ENCODE data around the gene RSPRY1.
"Not testable (repeated sequence)": the region's sequence is repeated elsewhere in the genome, so short reads cannot be mapped to it uniquely, and the experiment has no call there.

The RSPRY1 gene

DNA sequence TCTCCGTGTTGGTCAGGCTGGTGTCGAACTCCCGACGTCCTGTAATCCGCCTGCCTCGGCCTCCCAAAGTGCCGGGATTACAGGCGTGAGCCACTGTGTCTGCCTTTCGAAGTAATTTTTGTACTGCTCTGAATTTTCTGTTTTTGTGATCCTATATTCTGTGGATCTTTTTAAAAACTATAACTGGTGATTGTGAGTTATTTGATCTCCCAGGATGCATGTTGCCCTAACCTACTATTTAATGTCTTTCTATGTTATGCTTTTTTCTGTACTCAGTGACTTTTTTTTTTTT is 2.5 kb downstream of the RSPRY1 start:
- H3K9me3 ChIP-seq (ENCODE audit: control insufficient read depth, insufficient read depth, low read length), result no peaks in the 10 kb centered on the region
- no peak overlapping the region for H3K27ac ChIP-seq (ENCODE audit: low read depth, low read length)
- no peak for TF ChIP-seq CTCF (IDR thresholded peaks at IDR 0.05; ENCODE audit: low read depth, low read length, poor library complexity, severe bottlenecking)
- no peak for TF ChIP-seq EZH2phosphoT487 (IDR thresholded peaks at IDR 0.05; ENCODE audit: borderline replicate concordance, low read length)
- no peaks in the 10 kb centered on the region for H3K9me2 ChIP-seq (replicated peaks; ENCODE audit: control insufficient read depth, low read length)
- H3K36me3 ChIP-seq (ENCODE audit: control insufficient read depth, low read length), result peaks cover 9% of the 10 kb centered on the region
- peaks cover 96% of the 10 kb centered on the region for H3K79me2 ChIP-seq (ENCODE audit: control insufficient read depth, low read length)
- H3K4me3 ChIP-seq (ENCODE audit: low read length), result no peak overlapping the region
- H3K4me2 ChIP-seq (ENCODE audit: low read length), result no peak overlapping the region
- no peaks in the 10 kb centered on the region for H3K27me3 ChIP-seq (ENCODE audit: control insufficient read depth, low read length)
- no peaks in the 10 kb centered on the region for H3F3A ChIP-seq (ENCODE audit: control insufficient read depth, insufficient read depth)
- peaks cover 29% of the 10 kb centered on the region for H3K4me1 ChIP-seq (ENCODE audit: control insufficient read depth, low read length)
- 0 out of 2 replicates have a peak, but pooled peaks cover 3% of the 10 kb centered on the region for H4K20me1 ChIP-seq (ENCODE audit: control insufficient read depth, insufficient read depth, low read depth, low read length)

DNA sequence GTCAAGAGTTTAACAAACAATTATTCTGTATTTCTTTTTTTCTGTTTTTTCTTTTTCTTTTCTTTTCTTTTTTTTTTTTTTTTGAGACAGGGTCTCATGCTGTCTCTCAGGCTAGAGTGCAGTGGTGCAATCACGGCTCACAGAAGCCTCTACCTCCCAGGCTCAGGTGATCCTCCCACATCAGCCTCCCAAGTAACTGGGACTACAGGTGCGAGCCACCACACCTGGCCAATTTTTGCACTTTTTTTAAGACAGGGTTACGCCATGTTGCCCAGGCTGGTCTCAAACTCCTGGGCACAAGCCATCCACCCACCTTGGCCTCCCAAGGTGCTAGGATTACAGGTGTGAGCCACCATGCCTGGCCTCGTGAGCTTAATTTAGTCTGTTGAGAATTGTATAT is 3.4 kb downstream of the RSPRY1 start:
- H3K27ac ChIP-seq (ENCODE audit: low read depth, low read length); H4K20me1 ChIP-seq (ENCODE audit: control insufficient read depth, insufficient read depth, low read depth, low read length); H3K27me3 ChIP-seq (ENCODE audit: control insufficient read depth, low read length); H3K9me3 ChIP-seq (ENCODE audit: control insufficient read depth, insufficient read depth, low read length); H3K36me3 ChIP-seq (ENCODE audit: control insufficient read depth, low read length); H3K4me2 ChIP-seq (ENCODE audit: low read length); H3K4me3 ChIP-seq (ENCODE audit: low read length); H3K9me2 ChIP-seq (replicated peaks; ENCODE audit: control insufficient read depth, low read length); H3F3A ChIP-seq (ENCODE audit: control insufficient read depth, insufficient read depth): not testable (repeated sequence)
- H3K4me1 ChIP-seq (ENCODE audit: control insufficient read depth, low read length), result peaks cover 20% of the 10 kb centered on the region
- H3K79me2 ChIP-seq (ENCODE audit: control insufficient read depth, low read length), result peaks cover 96% of the 10 kb centered on the region

- Histone ChIP-seq H4K20me1 (ENCODE audit: control insufficient read depth, insufficient read depth, low read depth, low read length) (0 out of 2 replicates have a peak, but pooled peaks cover 3% of the 10 kb centered on the region), H3K9me2 (replicated peaks; ENCODE audit: control insufficient read depth, low read length) (no peaks in the 10 kb centered on the region), H3K4me2 (ENCODE audit: low read length) (no peak overlapping the region), H3K9me3 (ENCODE audit: control insufficient read depth, insufficient read depth, low read length) (no peaks in the 10 kb centered on the region), H3K79me2 (ENCODE audit: control insufficient read depth, low read length) (peaks cover 95% of the 10 kb centered on the region), H3K4me1 (ENCODE audit: control insufficient read depth, low read length) (peaks cover 15% of the 10 kb centered on the region), H3K36me3 (ENCODE audit: control insufficient read depth, low read length) (peaks cover 9% of the 10 kb centered on the region), H3K27ac (ENCODE audit: low read depth, low read length) (no peak overlapping the region), H3F3A (ENCODE audit: control insufficient read depth, insufficient read depth) (no peaks in the 10 kb centered on the region), H3K4me3 (ENCODE audit: low read length) (no peak overlapping the region), H3K27me3 (ENCODE audit: control insufficient read depth, low read length) (no peaks in the 10 kb centered on the region)
- TF ChIP-seq EZH2phosphoT487 (IDR thresholded peaks at IDR 0.05; ENCODE audit: borderline replicate concordance, low read length) (no peak), CTCF (IDR thresholded peaks at IDR 0.05; ENCODE audit: low read depth, low read length, poor library complexity, severe bottlenecking) (no peak)
Observed at GRCh38 chr16:57190136-57190535, 4.0 kb downstream of the RSPRY1 start.

GRCh38 chr16:57191056-57191571 is 5.0 kb downstream of the RSPRY1 start:
- 0 out of 2 replicates have a peak, but pooled peaks cover 3% of the 10 kb centered on the region for H4K20me1 ChIP-seq (ENCODE audit: control insufficient read depth, insufficient read depth, low read depth, low read length)
- no peak for TF ChIP-seq CTCF (IDR thresholded peaks at IDR 0.05; ENCODE audit: low read depth, low read length, poor library complexity, severe bottlenecking)
- no peak for TF ChIP-seq EZH2phosphoT487 (IDR thresholded peaks at IDR 0.05; ENCODE audit: borderline replicate concordance, low read length)
- H3K4me2 ChIP-seq (ENCODE audit: low read length), result no peak overlapping the region
- no peaks in the 10 kb centered on the region for H3K9me2 ChIP-seq (replicated peaks; ENCODE audit: control insufficient read depth, low read length)
- no peaks in the 10 kb centered on the region for H3K27me3 ChIP-seq (ENCODE audit: control insufficient read depth, low read length)
- peaks cover 3% of the 10 kb centered on the region for H3K36me3 ChIP-seq (ENCODE audit: control insufficient read depth, low read length)
- no peak overlapping the region for H3K27ac ChIP-seq (ENCODE audit: low read depth, low read length)
- no peaks in the 10 kb centered on the region for H3K9me3 ChIP-seq (ENCODE audit: control insufficient read depth, insufficient read depth, low read length)
- no peaks in the 10 kb centered on the region for H3F3A ChIP-seq (ENCODE audit: control insufficient read depth, insufficient read depth)
- H3K4me1 ChIP-seq (ENCODE audit: control insufficient read depth, low read length), result peaks cover 15% of the 10 kb centered on the region
- no peak overlapping the region for H3K4me3 ChIP-seq (ENCODE audit: low read length)
- peaks cover 91% of the 10 kb centered on the region for H3K79me2 ChIP-seq (ENCODE audit: control insufficient read depth, low read length)

Measured in DOHH2 (cell line).